CD4-positive, alpha-beta T cell (primary cell): ENCODE results near the gene CCDC50. TPM values are rescaled to one million over a fixed set of nuclear protein-coding genes. Genes with fewer than 3 reads are reported as not detected.

Experiments
- ATAC-seq: fragments of 200-7000 bp; cut with Tn5 transposase; one replicate; pipeline ENCODE4 v1.10.0; 2022; ENCODE audit warnings: mild to moderate bottlenecking; ENCODE audit not compliant: poor library complexity
- CTCF ChIA-PET: fragments of 350-600 bp; sonication (Branson Sonifier 250); formaldehyde crosslinking; loops from one replicate; lab custom pipeline; 2021; ENCODE audit warnings: antibody characterized with exemption, inconsistent platforms; lab: Charles Lee
- POLR2A ChIA-PET: fragments of 350-600 bp; sonication (Branson Sonifier 250); formaldehyde crosslinking; loops from one replicate; lab custom pipeline; 2021; ENCODE audit warnings: antibody characterized with exemption, inconsistent platforms; lab: Charles Lee
- DNase-seq, 14 experiments: peaks; one replicate each; pipeline ENCODE4 v3.0.0-alpha.2; 2013 to 2020; ENCODE audit warnings: mixed read lengths in 2 of 14
- H3K27ac ChIP-seq, 2 donors: one replicate each; pipeline versions ENCODE4 v1.5.1 to v1.7.0; 2013; ENCODE audit warnings: low read length in 2 of 2, low read depth in 1 of 2, mild to moderate bottlenecking in 1 of 2
- H3K27me3 ChIP-seq, 2 experiments: 1 replicate in 1 of 2; 2 replicates in 1 of 2; pipeline versions ENCODE4 v1.6.1 to v1.7.0; 2013; ENCODE audit warnings: low read length in 2 of 2, control low read depth in 1 of 2, mild to moderate bottlenecking in 1 of 2, moderate library complexity in 1 of 2; ENCODE audit not compliant: insufficient read depth in 2 of 2, control insufficient read depth in 1 of 2
- H3K36me3 ChIP-seq: one replicate; pipeline ENCODE4 v1.6.1; 2013; ENCODE audit warnings: low read length, control low read depth; ENCODE audit not compliant: insufficient read depth
- H3K4me1 ChIP-seq: one replicate; pipeline ENCODE4 v1.6.1; 2013; ENCODE audit warnings: low read length, control low read depth; ENCODE audit not compliant: insufficient read depth
- H3K4me3 ChIP-seq: one replicate; pipeline ENCODE4 v1.5.1; 2013; ENCODE audit warnings: mild to moderate bottlenecking, low read length, moderate library complexity
- H3K9me3 ChIP-seq, 2 experiments: 1 replicate in 1 of 2; 2 replicates in 1 of 2; pipeline versions ENCODE4 v1.6.1 to v1.7.0; 2013; ENCODE audit warnings: low read length in 2 of 2, mild to moderate bottlenecking in 2 of 2, control low read depth in 1 of 2, moderate library complexity in 1 of 2; ENCODE audit not compliant: control insufficient read depth in 1 of 2, insufficient read depth in 1 of 2
- H3K27ac Mint-ChIP-seq: one replicate; pipeline ENCODE4 v1.8.0; 2020; ENCODE audit warnings: mixed read lengths
- H3K27me3 Mint-ChIP-seq: one replicate; pipeline ENCODE4 v1.8.0; 2021; ENCODE audit warnings: mixed read lengths
- H3K36me3 Mint-ChIP-seq: one replicate; pipeline ENCODE4 v1.8.0; 2021; ENCODE audit warnings: low read depth, mixed read lengths
- H3K4me1 Mint-ChIP-seq: one replicate; pipeline ENCODE4 v1.8.0; 2021; ENCODE audit warnings: low read depth, mixed read lengths
- H3K4me3 Mint-ChIP-seq: one replicate; pipeline ENCODE4 v1.8.0; 2020; ENCODE audit warnings: mild to moderate bottlenecking, mixed read lengths
- H3K9me3 Mint-ChIP-seq: one replicate; pipeline ENCODE4 v1.8.0; 2020; ENCODE audit warnings: mixed read lengths
- CTCF ChIP-seq: fragments of 200-600 bp; IDR thresholded peaks from one replicate; pipeline ENCODE4 v1.8.0; 2022; ENCODE audit warnings: antibody characterized with exemption, mild to moderate bottlenecking
- intact Hi-C, 2 experiments: fragments of 100-400 bp; cut with DNase I in 1 of 2; cut with micrococcal nuclease in 1 of 2; formaldehyde crosslinking; loops; one replicate each; pipeline versions ENCODE4 v1.15.1 to v1.9.0; 2023 to 2025; cut with DNase I, micrococcal nuclease
- total RNA-seq, 174 experiments: library from RNA in 2 of 174; stranded (reverse) in 2 of 174; gene quantifications; one replicate each; pipeline ENCODE4 v1.2.3 and lab custom pipeline; 2021 to 2026

The CCDC50 gene
- total RNA-seq, 2 experiments from 2014 or later = 16.7 to 16.8 TPM

- Mint-ChIP-seq H3K27ac (no peak overlapping the region), H3K4me1 (peaks cover 14% of the 10 kb centered on the region), H3K4me3 (no peak overlapping the region), H3K9me3 (no peaks in the 10 kb centered on the region), H3K36me3 (peaks cover 13% of the 10 kb centered on the region), H3K27me3 (no peaks in the 10 kb centered on the region)
- Histone ChIP-seq H3K36me3 (no peaks in the 10 kb centered on the region), H3K9me3 (no peaks in the 10 kb centered on the region), H3K27ac (no peak overlapping the region), H3K27me3 (no peaks in the 10 kb centered on the region), H3K4me1 (no peaks in the 10 kb centered on the region), H3K4me3 (no peak overlapping the region)
- ChIA-PET POLR2A (interaction anchor here (1.3 kb wide), 1 partner anchor 43 kb away, joined by 3 read pairs; the partner anchor contains the start of gene CCDC50), CTCF (no interaction called here)
- DNase-seq (no peak), ATAC-seq (no peak)
- no peak for TF ChIP-seq CTCF
- intact Hi-C loops = no loop called here
Observed at GRCh38 chr3:191372122-191372521, 42.9 kb downstream of the CCDC50 start.

- H3K4me3 Mint-ChIP-seq = no peak overlapping the region
- H3K27ac ChIP-seq = no peak overlapping the region
- POLR2A ChIA-PET = no interaction called here
- ATAC-seq (no peak), DNase-seq (no peak)
- no peaks in the 10 kb centered on the region for H3K27me3 ChIP-seq
- CTCF ChIA-PET = interaction anchor here (1.0 kb wide), 1 partner anchor 11 kb away, joined by 3 read pairs; no protein-coding TSS in a partner anchor
- H3K36me3 ChIP-seq = no peaks in the 10 kb centered on the region
- H3K4me1 ChIP-seq = no peaks in the 10 kb centered on the region
- H3K9me3 Mint-ChIP-seq = no peaks in the 10 kb centered on the region
- H3K9me3 ChIP-seq = no peaks in the 10 kb centered on the region
- peaks cover 13% of the 10 kb centered on the region for H3K36me3 Mint-ChIP-seq
- H3K4me3 ChIP-seq = no peak overlapping the region
- TF ChIP-seq CTCF = no peak
- H3K4me1 Mint-ChIP-seq = peaks cover 18% of the 10 kb centered on the region
- intact Hi-C loops = no loop called here
- no peak overlapping the region for H3K27ac Mint-ChIP-seq
- H3K27me3 Mint-ChIP-seq = no peaks in the 10 kb centered on the region
Observed at GRCh38 chr3:191373327-191373726, 44.1 kb downstream of the CCDC50 start.

GRCh38 chr3:191376516-191377141 lies 47.4 kb downstream of the CCDC50 start:
- no peaks in the 10 kb centered on the region for H3K4me1 ChIP-seq
- DNase-seq (no peak), ATAC-seq (no peak)
- POLR2A ChIA-PET = no interaction called here
- H3K27ac Mint-ChIP-seq = no peak overlapping the region
- H3K4me3 Mint-ChIP-seq = no peak overlapping the region
- no peaks in the 10 kb centered on the region for H3K9me3 ChIP-seq
- intact Hi-C loops = no loop called here
- peaks cover 41% of the 10 kb centered on the region for H3K4me1 Mint-ChIP-seq
- H3K27me3 Mint-ChIP-seq = no peaks in the 10 kb centered on the region
- no peak overlapping the region for H3K27ac ChIP-seq
- CTCF ChIA-PET = no interaction called here
- no peak for TF ChIP-seq CTCF
- no peaks in the 10 kb centered on the region for H3K36me3 ChIP-seq
- no peaks in the 10 kb centered on the region for H3K9me3 Mint-ChIP-seq
- no peak overlapping the region for H3K4me3 ChIP-seq
- H3K27me3 ChIP-seq = no peaks in the 10 kb centered on the region
- H3K36me3 Mint-ChIP-seq = peaks cover 4% of the 10 kb centered on the region
